NT2/D1 (cell line): ENCODE measurements around the gene VAV3.

ENCODE experiments used
- SUZ12 ChIP-seq: IDR thresholded peaks from 2 replicates; pipeline ENCODE4 v1.6.1; 2011; ENCODE audit not compliant: insufficient read length, insufficient read depth; ENCODE audit errors: extremely low read depth
- ZNF274 ChIP-seq: IDR thresholded peaks from 2 replicates; pipeline ENCODE4 v1.6.1; 2011; ENCODE audit warnings: mild to moderate bottlenecking, low read depth, low read length

DNA sequence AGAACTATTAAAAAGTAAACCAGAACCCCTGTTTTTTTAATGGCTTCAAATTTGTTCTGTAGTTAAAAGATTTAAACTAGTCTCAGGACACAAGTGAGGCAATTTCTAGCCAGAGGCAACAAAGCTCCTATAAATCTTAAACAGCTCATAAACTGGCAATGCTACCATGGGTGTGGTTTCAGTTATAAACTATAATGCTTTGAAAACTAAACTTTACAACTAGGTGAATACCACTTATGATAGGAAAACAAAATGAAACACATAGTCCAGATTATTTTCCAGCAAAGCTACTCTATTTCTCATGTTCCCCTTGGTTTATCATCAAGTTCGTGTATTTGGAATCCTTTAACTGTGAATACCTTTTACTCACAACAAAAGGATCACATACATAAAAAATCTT is 282.5 kb downstream of the VAV3 start:
- TF ChIP-seq SUZ12 (no peak), ZNF274 (no peak)
